AG04450 (cell line): ENCODE measurements around the gene SOX1. TPM values are rescaled to one million over a fixed set of nuclear protein-coding genes. Genes with fewer than 3 reads are reported as not detected.

Source experiments
- CTCF ChIA-PET: fragments of 300-600, 350-600 bp; formaldehyde crosslinking; extraction: SDS; loops from one replicate; lab custom pipeline; 2022; ENCODE audit warnings: antibody characterized with exemption, inconsistent platforms; lab: Charles Lee
- POLR2A ChIA-PET: fragments of 350-600 bp; formaldehyde crosslinking; extraction: SDS; loops from one replicate; lab custom pipeline; 2021; ENCODE audit warnings: antibody characterized with exemption, inconsistent platforms; lab: Yijun Ruan, JAX
- DNase-seq: peaks from one replicate; pipeline ENCODE4 v3.0.0-alpha.2; 2011; ENCODE audit warnings: low read depth, low spot score
- H3K27ac ChIP-seq: one replicate; pipeline ENCODE4 v1.5.1; 2012; ENCODE audit warnings: low read depth, low read length, control low read depth
- H3K27me3 ChIP-seq: one replicate; pipeline ENCODE4 v1.6.0; 2012; ENCODE audit warnings: low read length; ENCODE audit not compliant: control insufficient read depth, insufficient read depth
- H3K4me3 ChIP-seq: 2 replicates; pipeline ENCODE4 v1.5.1; 2011; ENCODE audit warnings: mild to moderate bottlenecking, low read depth, low read length, control low read depth
- H3K9me3 ChIP-seq: 2 replicates; pipeline ENCODE4 v1.5.1; 2012; ENCODE audit warnings: low read length; ENCODE audit not compliant: control insufficient read depth, insufficient read depth
- CTCF ChIP-seq: IDR thresholded peaks from 2 replicates; pipeline ENCODE4 v1.5.1; 2011; ENCODE audit warnings: low read depth, low read length, control low read depth, inconsistent platforms
- polyA plus RNA-seq: library from polyadenylated mRNA; depleted of rRNA; stranded (reverse); fragments of >200 nt; gene quantifications from 2 replicates; pipeline ENCODE4 v1.2.3, GENCODE V29; 2011

Gene SOX1
- polyA plus RNA-seq, 1 experiment = not detected

- ChIA-PET CTCF (no interaction called here), POLR2A (no interaction called here)
- Histone ChIP-seq H3K4me3 (no peak overlapping the region), H3K27ac (no peak overlapping the region), H3K27me3 (peaks cover 57% of the 10 kb centered on the region), H3K9me3 (no peaks in the 10 kb centered on the region; the same call in 1 of the 2 replicates)
- DNase-seq = no peak
- TF ChIP-seq CTCF = no peak
Observed at GRCh38 chr13:112068540-112069060, 1.7 kb downstream of the SOX1 start.

- Histone ChIP-seq H3K27me3 (peaks cover 59% of the 10 kb centered on the region), H3K9me3 (no peaks in the 10 kb centered on the region; the same call in 1 of the 2 replicates), H3K27ac (no peak overlapping the region), H3K4me3 (no peak overlapping the region)
- no peak for TF ChIP-seq CTCF
- ChIA-PET CTCF (no interaction called here), POLR2A (no interaction called here)
- no peak for DNase-seq
Observed at GRCh38 chr13:112069061-112069844, 2.3 kb downstream of the SOX1 start.

GRCh38 chr13:112069845-112070251 is 2.9 kb downstream of the SOX1 start:
- no peak overlapping the region for H3K4me3 ChIP-seq
- ChIA-PET POLR2A (no interaction called here), CTCF (no interaction called here)

DNA sequence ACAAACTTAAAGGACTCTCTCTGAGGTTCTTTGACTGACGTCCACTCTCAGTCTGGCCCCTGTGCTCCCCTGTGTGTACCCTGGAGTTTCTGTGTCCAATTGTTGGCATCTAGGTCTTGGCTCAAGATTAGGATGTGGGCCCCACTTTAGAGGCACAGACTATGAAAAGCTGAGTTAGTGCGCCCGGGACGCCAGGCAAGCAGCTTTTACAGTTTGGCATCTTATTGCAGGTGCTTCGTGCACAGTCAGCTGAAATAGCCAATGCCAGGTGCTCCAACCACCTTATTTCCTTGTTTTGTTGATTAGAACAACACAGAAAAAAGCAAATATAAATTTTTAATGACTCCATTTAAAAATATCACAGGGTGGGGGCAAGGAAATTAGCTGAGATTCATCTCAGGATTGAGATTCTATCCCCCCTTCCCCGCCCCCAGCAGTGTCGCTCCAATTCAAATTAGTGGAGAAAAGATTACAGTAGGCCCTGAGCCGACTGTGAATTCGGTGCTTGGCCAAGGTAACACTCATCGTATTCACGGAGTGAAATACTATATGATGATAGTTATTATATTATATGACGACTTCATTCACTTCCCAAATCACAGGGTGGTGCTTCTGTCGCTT is 4.3 kb downstream of the SOX1 start:
- CTCF ChIA-PET = interaction anchor here (0.6 kb wide), 1 partner anchor 536 kb away, joined by 5 read pairs; no protein-coding TSS in a partner anchor

More at GRCh38 chr13:112069845-112070251, 2.9 kb downstream of the SOX1 start:
- Histone ChIP-seq H3K27me3 (peaks cover 57% of the 10 kb centered on the region), H3K9me3 (no peaks in the 10 kb centered on the region; the same call in 1 of the 2 replicates), H3K27ac (no peak overlapping the region)
- no peak for TF ChIP-seq CTCF
- DNase-seq = no peak

More for the DNA sequence above, 4.3 kb downstream of the SOX1 start:
- H3K4me3 ChIP-seq = no peak overlapping the region
- POLR2A ChIA-PET = no interaction called here
- no peak overlapping the region for H3K27ac ChIP-seq
- no peaks in the 10 kb centered on the region; the same call in 1 of the 2 replicates for H3K9me3 ChIP-seq
- TF ChIP-seq CTCF = no peak
- DNase-seq = no peak
- peaks cover 54% of the 10 kb centered on the region for H3K27me3 ChIP-seq
